Type B pancreatic cell (in vitro differentiated cells): ENCODE results near the gene RBMXL2. TPM values are rescaled to one million over a fixed set of nuclear protein-coding genes. Genes with fewer than 3 reads are reported as not detected.

Experiments used
- DNase-seq: peaks from one replicate; pipeline ENCODE4 v3.0.0; 2021; ENCODE audit warnings: mixed read lengths; ENCODE audit not compliant: unreplicated experiment; ENCODE audit errors: extremely low spot score
- H3K27ac Mint-ChIP-seq: 2 replicates; pipeline ENCODE4 v1.8.0; 2021; ENCODE audit warnings: mild to moderate bottlenecking, mixed read lengths
- H3K27me3 Mint-ChIP-seq: 2 replicates; pipeline ENCODE4 v1.8.0; 2021; ENCODE audit warnings: mixed read lengths
- H3K36me3 Mint-ChIP-seq: 2 replicates; pipeline ENCODE4 v1.8.0; 2021; ENCODE audit warnings: mixed read lengths
- H3K4me1 Mint-ChIP-seq: one replicate; pipeline ENCODE4 v1.8.0; 2021; ENCODE audit warnings: mixed read lengths; ENCODE audit not compliant: unreplicated experiment
- H3K4me3 Mint-ChIP-seq: 2 replicates; pipeline ENCODE4 v1.8.0; 2021; ENCODE audit warnings: mild to moderate bottlenecking, mixed read lengths
- H3K9me3 Mint-ChIP-seq: 2 replicates; pipeline ENCODE4 v1.8.0; 2021; ENCODE audit warnings: mixed read lengths
- total RNA-seq: library from RNA; stranded (reverse); gene quantifications from 2 replicates; pipeline ENCODE4 v1.2.1, GENCODE V29; 2021; ENCODE audit warnings: low replicate concordance
- TF ChIP-seq, protein P1 (sequence below): fragments of 200-600 bp; sonication (generic); conservative IDR thresholded peaks from 2 replicates; pipeline ENCODE4 v1.5.0; 2021; ENCODE audit warnings: antibody characterized with exemption, mild to moderate bottlenecking

Gene RBMXL2
- total RNA-seq, 1 donor from 2014 or later, result not detected

DNA sequence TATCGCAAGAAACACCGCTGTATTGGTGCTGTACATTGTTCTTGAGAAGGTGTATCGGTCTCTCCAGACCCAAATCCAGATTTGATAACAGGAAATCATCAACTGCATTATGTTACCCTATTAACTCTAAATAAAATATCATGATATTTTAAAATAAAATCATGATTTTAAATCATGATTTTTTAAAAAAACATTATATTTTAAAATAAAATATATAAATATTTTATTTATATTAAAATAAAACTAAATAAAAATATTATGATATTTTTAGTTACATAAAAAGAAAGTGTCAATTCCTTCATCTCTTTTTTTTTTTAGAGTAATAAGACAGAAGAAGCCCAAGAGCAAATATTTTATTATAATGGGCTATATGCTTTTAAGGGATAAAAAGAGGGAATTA lies 27.6 kb downstream of the RBMXL2 start:
- TF ChIP-seq, protein P1, sequence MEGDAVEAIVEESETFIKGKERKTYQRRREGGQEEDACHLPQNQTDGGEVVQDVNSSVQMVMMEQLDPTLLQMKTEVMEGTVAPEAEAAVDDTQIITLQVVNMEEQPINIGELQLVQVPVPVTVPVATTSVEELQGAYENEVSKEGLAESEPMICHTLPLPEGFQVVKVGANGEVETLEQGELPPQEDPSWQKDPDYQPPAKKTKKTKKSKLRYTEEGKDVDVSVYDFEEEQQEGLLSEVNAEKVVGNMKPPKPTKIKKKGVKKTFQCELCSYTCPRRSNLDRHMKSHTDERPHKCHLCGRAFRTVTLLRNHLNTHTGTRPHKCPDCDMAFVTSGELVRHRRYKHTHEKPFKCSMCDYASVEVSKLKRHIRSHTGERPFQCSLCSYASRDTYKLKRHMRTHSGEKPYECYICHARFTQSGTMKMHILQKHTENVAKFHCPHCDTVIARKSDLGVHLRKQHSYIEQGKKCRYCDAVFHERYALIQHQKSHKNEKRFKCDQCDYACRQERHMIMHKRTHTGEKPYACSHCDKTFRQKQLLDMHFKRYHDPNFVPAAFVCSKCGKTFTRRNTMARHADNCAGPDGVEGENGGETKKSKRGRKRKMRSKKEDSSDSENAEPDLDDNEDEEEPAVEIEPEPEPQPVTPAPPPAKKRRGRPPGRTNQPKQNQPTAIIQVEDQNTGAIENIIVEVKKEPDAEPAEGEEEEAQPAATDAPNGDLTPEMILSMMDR, result no peak
- H3K27me3 Mint-ChIP-seq, result peaks cover 3% of the 10 kb centered on the region
- DNase-seq, result no peak
- no peak overlapping the region for H3K27ac Mint-ChIP-seq
- H3K9me3 Mint-ChIP-seq, result no peaks in the 10 kb centered on the region
- H3K36me3 Mint-ChIP-seq, result no peaks in the 10 kb centered on the region
- H3K4me3 Mint-ChIP-seq, result no peak overlapping the region
- no peaks in the 10 kb centered on the region for H3K4me1 Mint-ChIP-seq

DNA sequence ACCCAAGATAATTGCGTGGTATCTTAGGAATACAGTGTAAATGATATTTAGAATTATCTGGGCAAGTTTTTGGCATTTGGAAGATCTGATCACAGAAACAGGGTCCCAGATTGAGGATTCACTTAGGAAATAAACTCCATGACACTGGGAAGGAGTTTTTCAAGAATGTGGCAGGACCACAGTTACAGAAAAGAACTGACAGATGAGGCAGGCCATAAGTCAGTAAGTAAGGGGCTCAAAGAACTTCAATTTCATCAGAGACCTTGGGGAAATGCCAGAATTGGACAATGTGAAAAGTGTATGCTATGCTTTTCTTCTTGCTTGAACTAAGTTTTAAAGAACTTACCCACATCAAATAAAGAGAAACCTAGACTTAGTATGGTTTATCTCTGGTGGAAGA lies 49.3 kb downstream of the RBMXL2 start:
- Mint-ChIP-seq H3K4me1 (no peaks in the 10 kb centered on the region), H3K36me3 (no peaks in the 10 kb centered on the region), H3K27ac (no peak overlapping the region), H3K9me3 (no peaks in the 10 kb centered on the region), H3K4me3 (no peak overlapping the region), H3K27me3 (peaks cover 12% of the 10 kb centered on the region)
- DNase-seq, result no peak
- TF ChIP-seq, protein P1, result no peak

Other genes starting within 250 kb of the RBMXL2 start
- not detected in 2 replicates for gene OR10A5, start 243.3 kb upstream of the RBMXL2 start, total RNA-seq
- gene OR10A2, start 225.9 kb upstream of the RBMXL2 start, total RNA-seq, result not detected in 2 replicates
- not detected in 2 replicates for gene OR10A4, start 212.4 kb upstream of the RBMXL2 start, total RNA-seq
- gene OR2D2, start 196.5 kb upstream of the RBMXL2 start, total RNA-seq, result 0.27 TPM in 1 of 2 replicates, not detected in the other
- gene OR2D3, start 168.0 kb upstream of the RBMXL2 start, total RNA-seq, result not detected in 2 replicates
- gene ZNF215, start 162.6 kb upstream of the RBMXL2 start, total RNA-seq, result 3.2 and 4.6 TPM in 2 replicates
- 6.3 and 7.9 TPM in 2 replicates for gene ZNF214, start 68.7 kb upstream of the RBMXL2 start, total RNA-seq
- 0.12 and 0.24 TPM in 2 replicates for gene NLRP14, start 68.5 kb upstream of the RBMXL2 start, total RNA-seq
- 1.6 and 2.1 TPM in 2 replicates for gene SYT9, start 162.9 kb downstream of the RBMXL2 start, total RNA-seq